Tibial artery (tissue), 4 donors: ENCODE results near the gene PARD3B.

Source experiments
- DNase-seq, 2 donors: peaks; one replicate each; pipeline ENCODE4 v3.0.0-alpha.2; 2019
- H3K27ac ChIP-seq, 2 donors: fragments of 200-600 bp; sonication (generic) in 1 of 2; 1 replicate in 1 of 2; 2 replicates in 1 of 2; pipeline ENCODE4 v1.5.1; 2018 to 2019; ENCODE audit warnings: mild to moderate bottlenecking in 1 of 2
- H3K27me3 ChIP-seq, 2 donors: fragments of 200-600 bp; sonication (generic) in 1 of 2; one replicate each; pipeline versions ENCODE4 v1.5.1 to v1.6.0; 2016 to 2019
- H3K36me3 ChIP-seq, 3 donors: fragments of 200-600 bp; sonication (generic) in 2 of 3; one replicate each; pipeline ENCODE4 v1.5.1; 2016 to 2019; ENCODE audit warnings: mild to moderate bottlenecking in 2 of 3
- H3K4me1 ChIP-seq, 4 donors: fragments of 200-600 bp; sonication (generic) in 2 of 4; 1 replicate in 3 of 4; 2 replicates in 1 of 4; pipeline ENCODE4 v1.5.1; 2016 to 2019
- H3K4me3 ChIP-seq, 2 donors: fragments of 200-600 bp; sonication (generic) in 1 of 2; 1 replicate in 1 of 2; 2 replicates in 1 of 2; pipeline ENCODE4 v1.5.1; 2018 to 2019; ENCODE audit warnings: mild to moderate bottlenecking in 2 of 2
- H3K9me3 ChIP-seq, 3 donors: fragments of 200-600 bp; sonication (generic) in 1 of 3; one replicate each; pipeline ENCODE4 v1.5.1; 2016 to 2019
- intact Hi-C: fragments of 100-400 bp; cut with DNase I; formaldehyde crosslinking; loops from one replicate; pipeline ENCODE4 v1.15.0; 2023; ENCODE audit warnings: low total_unique reads
- TF ChIP-seq, protein P1 (sequence below), 2 experiments: fragments of 200-600 bp in 1 of 2; fragments of 450-650 bp in 1 of 2; IDR thresholded peaks; one replicate each; pipeline ENCODE4 v1.5.1; 2017 to 2019; ENCODE audit warnings: antibody characterized with exemption in 2 of 2, mild to moderate bottlenecking in 1 of 2, moderate library complexity in 1 of 2

Gene PARD3B

DNA sequence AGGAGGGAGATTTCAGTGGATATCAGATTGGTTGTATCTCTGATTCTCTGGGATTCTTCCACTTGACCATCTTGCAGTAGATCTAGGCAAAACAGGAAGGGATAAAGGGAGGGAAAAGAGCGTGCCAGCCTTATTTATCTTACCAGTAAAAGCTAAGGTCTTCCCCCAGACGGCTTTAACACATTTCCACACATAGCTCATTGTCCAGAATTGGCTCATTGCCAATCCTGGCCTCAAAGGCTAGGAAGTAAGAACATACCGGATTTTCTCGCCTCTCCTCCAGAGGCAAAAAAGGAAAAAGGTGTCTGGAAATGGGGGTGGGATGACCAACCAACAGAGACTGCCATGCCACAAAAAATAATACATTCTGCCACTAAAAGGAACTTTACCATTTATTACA lies 725.4 kb downstream of the PARD3B start:
- intact Hi-C loops = no loop called here
- Histone ChIP-seq H3K9me3 (no peaks in the 10 kb centered on the region), H3K27me3 (no peaks in the 10 kb centered on the region), H3K36me3 (no peaks in the 10 kb centered on the region), H3K4me3 (no peak overlapping the region), H3K4me1 (no peaks in the 10 kb centered on the region), H3K27ac (no peak overlapping the region)
- TF ChIP-seq, protein P1, sequence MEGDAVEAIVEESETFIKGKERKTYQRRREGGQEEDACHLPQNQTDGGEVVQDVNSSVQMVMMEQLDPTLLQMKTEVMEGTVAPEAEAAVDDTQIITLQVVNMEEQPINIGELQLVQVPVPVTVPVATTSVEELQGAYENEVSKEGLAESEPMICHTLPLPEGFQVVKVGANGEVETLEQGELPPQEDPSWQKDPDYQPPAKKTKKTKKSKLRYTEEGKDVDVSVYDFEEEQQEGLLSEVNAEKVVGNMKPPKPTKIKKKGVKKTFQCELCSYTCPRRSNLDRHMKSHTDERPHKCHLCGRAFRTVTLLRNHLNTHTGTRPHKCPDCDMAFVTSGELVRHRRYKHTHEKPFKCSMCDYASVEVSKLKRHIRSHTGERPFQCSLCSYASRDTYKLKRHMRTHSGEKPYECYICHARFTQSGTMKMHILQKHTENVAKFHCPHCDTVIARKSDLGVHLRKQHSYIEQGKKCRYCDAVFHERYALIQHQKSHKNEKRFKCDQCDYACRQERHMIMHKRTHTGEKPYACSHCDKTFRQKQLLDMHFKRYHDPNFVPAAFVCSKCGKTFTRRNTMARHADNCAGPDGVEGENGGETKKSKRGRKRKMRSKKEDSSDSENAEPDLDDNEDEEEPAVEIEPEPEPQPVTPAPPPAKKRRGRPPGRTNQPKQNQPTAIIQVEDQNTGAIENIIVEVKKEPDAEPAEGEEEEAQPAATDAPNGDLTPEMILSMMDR (IDR thresholded peaks at IDR 0.05) = no peak
- DNase-seq = no peak

DNA sequence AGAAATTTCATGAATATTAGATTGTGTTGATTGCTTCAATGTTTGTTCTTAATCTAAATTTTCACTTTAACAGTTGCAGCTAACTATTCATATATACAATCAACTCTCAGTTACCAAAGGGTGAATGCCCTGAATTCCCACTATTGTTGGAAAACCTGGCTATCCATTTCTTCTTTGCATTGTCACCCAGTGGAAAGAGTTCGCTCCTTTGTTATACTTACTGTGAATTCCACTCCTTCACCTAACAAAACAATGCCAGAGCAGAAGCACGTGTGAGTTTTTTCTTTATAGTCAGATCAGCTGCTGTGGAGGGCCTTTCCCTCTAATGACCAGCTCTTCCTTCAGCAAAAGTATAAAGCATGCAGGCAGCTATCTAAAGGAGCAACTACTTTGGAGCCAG lies 727.9 kb downstream of the PARD3B start:
- no peaks in the 10 kb centered on the region for H3K9me3 ChIP-seq
- intact Hi-C loops = no loop called here

DNA sequence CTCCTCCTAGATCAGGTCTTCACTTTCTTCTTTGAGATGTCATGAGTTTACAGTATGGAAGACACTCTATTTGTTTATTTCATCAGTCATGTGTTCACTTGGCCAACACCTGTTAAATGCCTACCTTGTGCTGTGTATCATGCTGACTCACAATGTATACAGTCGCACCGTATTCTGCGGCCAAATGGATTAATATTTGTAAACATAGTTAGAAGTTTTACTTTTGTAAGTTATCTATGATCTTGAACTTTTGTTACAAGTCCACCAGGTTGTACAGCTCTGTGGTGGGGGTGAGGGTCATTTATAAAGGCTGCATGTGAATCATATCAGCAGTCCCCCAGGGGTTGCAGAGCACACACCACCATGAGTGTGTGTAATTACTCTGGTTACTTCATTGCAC lies 728.4 kb downstream of the PARD3B start:
- Histone ChIP-seq H3K4me3 (no peak overlapping the region), H3K4me1 (no peaks in the 10 kb centered on the region), H3K36me3 (no peaks in the 10 kb centered on the region), H3K27me3 (no peaks in the 10 kb centered on the region), H3K27ac (no peak overlapping the region), H3K9me3 (no peaks in the 10 kb centered on the region)
- intact Hi-C loops = no loop called here
- no peak for DNase-seq
- TF ChIP-seq, protein P1 (IDR thresholded peaks at IDR 0.05) = no peak

More for the DNA sequence above, 727.9 kb downstream of the PARD3B start:
- no peaks in the 10 kb centered on the region for H3K27me3 ChIP-seq
- no peak overlapping the region for H3K27ac ChIP-seq
- TF ChIP-seq, protein P1 (IDR thresholded peaks at IDR 0.05) = no peak
- DNase-seq = no peak
- H3K4me1 ChIP-seq = no peaks in the 10 kb centered on the region
- no peak overlapping the region for H3K4me3 ChIP-seq
- H3K36me3 ChIP-seq = no peaks in the 10 kb centered on the region

DNA sequence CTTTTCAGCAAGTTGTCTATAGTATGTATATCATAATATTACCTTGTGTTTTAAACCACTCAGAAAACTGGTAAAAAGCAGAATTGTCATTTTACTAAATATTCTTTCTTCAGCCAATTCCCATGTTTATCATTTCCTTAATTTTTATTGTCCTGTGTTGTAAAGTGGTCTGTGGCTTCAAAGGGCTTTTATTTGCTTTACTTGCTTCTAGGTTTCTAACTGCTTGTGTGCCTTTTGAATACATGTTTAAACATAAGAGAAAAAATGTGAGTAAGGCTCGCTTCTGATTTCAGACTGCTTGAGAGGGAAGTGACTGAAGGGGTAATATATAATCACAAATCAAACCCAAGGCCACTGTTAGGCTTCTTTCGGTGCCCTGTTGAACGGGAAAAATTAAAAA lies 729.5 kb downstream of the PARD3B start:
- H3K27me3 ChIP-seq = no peaks in the 10 kb centered on the region
- H3K27ac ChIP-seq = no peak overlapping the region
- no peaks in the 10 kb centered on the region for H3K9me3 ChIP-seq
- H3K4me3 ChIP-seq = no peak overlapping the region
- intact Hi-C loops = no loop called here
- H3K36me3 ChIP-seq = no peaks in the 10 kb centered on the region
- H3K4me1 ChIP-seq = no peaks in the 10 kb centered on the region
- no peak for DNase-seq
- TF ChIP-seq, protein P1 (IDR thresholded peaks at IDR 0.05) = no peak

DNA sequence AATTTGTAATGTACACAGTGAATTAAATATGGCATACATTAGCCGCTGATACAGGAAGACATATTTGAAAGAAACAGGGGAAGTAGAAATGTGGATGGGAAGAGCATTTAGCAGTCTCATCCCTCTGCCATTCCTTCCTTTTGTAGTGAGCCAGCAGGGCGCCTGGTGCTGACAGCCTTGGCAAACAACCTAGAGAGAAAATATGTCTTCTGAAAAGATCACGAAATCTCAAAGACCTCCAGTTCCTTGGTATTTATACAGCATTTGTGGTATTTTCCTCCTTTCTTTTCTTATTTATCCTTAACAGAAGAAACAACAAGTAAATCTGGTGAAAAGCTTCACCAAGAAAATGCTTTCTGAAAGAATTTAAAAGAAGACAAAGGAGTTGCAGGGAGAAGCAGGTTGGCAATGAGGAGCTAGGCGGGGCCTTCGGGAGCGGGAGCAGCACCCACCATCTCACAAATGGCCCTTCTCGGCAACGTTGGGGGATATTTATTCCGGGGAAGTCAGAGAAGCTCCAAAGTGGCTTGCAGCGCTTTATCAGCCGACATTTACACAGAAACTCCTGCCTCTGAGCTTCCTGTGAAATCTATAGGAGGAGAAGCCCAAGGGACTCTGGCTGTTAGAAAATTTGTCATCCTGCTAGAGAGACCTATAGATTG lies 731.0 kb downstream of the PARD3B start:
- H3K27me3 ChIP-seq = no peaks in the 10 kb centered on the region
- TF ChIP-seq, protein P1 (IDR thresholded peaks at IDR 0.05) = no peak
- H3K4me3 ChIP-seq = no peak overlapping the region
- H3K27ac ChIP-seq = no peak overlapping the region
- no peaks in the 10 kb centered on the region for H3K9me3 ChIP-seq
- intact Hi-C loops = no loop called here
- no peaks in the 10 kb centered on the region for H3K36me3 ChIP-seq
- no peaks in the 10 kb centered on the region for H3K4me1 ChIP-seq
- DNase-seq = no peak
